Stimulated activated CD4-positive, alpha-beta T cell treated with anti-CD3 and anti-CD28 coated beads, Interleukin-4, amount 100 ng/mL, for 1 hour (primary cell): Measurements from ENCODE around the gene ZNF254.
"Not testable (repeated sequence)": the region's sequence is repeated elsewhere in the genome, so short reads cannot be mapped to it uniquely, and the experiment has no call there.

Source experiments
- DNase-seq: peaks from one replicate; pipeline ENCODE4 v3.0.0-alpha.2; 2020

ZNF254 gene

DNA sequence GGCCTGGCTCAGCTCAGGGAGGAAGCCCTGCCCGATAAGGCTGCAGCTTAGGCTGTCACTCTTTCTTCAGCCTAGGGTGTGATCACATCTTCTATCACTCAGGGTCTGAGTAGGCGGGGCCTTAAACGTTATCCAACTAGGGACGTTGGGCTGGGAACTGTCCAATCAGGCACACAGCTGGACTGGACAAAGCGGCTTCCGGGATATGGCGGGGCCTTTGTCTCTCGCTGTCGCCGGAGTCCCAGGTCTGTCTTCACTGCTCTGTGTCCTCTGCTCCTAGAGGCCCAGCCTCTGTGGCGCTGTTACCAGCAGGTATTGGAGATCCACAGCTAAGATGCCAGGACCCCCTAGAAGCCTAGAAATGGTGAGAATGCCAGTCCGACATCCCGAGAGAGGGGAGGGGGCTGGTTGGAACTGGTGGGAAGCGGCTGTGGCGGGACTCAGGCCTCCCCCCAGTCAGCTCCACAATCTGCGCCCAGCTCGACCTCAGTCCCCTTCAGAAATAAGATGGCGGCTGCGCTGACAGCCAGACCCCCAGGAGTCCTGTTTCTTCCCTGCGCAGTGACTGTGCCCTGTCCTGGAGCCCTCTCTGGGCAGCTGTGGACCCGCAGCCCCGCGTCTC, at the start of gene ZNF254:
Gene ZNF254, plus strand, starts transcription at position 214 of the 622 bp plus-strand sequence. Its CDS starts 121 bp downstream, at position 335.
- peak; percentile 65 for DNase-seq

DNA sequence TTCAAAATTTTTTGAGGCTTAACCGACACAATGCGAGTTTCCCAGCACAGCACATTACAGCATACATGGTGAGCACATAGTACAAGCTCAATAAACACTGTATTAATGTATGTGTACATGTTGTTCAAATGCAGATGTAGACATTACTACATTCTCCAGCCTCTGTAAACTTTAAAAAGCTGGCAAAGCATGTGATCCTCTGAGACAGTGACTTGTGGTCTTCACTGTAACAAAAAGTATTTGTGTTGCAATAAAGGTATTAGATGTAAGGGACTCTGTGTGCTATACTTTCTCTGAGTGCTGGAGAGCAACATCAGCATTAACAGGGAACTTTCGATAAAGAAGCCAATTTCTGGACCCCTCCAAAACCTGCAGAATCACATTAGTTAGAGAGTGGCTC, 46.4 kb upstream of the ZNF254 start:
- DNase-seq, result no peak

DNA sequence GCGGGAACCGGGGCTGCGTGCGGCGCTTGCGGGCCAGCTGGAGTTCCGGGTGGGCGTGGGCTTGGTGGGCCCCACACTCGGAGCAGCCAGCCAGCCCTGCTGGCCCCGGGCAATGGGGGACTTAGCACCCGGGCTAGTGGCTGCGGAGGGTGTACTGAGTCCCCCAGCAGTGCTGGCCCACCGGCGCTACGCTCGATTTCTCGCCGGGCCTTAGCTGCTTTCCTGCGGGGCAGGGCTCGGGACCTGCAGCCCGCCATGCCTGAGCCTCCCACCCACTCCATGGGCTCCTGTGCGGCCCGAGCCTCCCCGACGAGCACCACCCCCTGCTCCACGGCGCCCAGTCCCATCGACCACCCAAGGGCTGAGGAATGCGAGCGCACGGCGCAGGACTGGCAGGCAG, 45.7 kb upstream of the ZNF254 start:
- not testable (repeated sequence) for DNase-seq

DNA sequence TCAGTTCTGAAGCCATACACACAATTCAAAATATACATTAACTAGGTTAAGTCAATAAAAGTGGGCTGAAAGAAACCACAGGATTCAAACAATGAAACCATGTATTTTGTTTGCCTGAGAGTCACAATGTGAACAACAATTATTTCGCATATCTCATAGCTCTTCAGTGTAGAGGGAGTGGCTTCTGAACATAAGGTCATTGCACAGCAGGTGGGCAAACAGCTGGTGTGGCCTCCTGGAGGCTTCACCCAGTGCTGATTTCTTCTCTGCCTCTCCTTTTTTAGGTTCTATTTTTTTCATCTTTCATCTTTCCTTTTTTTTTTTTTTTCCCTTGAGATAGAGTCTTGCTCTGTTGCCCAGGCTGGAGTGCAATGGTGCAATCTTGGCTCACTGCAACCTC, 40.4 kb upstream of the ZNF254 start:
- no peak for DNase-seq

DNA sequence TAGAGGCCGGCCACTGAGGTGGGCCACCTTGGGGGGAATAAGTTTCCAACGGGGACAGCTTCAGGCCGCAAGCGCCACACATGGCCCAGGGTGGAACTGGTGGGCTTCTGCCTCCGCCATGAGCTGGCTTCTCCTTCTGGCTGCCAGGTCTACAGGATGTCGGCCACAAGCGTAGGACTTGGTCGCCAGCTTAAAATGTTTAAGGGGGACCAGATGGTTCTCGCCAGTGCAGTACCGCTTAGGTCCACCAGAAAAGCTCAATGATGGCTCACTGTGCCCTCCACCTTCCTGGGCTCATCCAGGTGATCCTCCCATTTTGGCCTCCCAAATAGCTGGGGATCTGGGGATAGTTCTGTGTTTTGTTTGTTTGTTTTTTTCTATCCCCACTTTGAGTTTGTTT, 38.7 kb upstream of the ZNF254 start:
- DNase-seq, result no peak

DNA sequence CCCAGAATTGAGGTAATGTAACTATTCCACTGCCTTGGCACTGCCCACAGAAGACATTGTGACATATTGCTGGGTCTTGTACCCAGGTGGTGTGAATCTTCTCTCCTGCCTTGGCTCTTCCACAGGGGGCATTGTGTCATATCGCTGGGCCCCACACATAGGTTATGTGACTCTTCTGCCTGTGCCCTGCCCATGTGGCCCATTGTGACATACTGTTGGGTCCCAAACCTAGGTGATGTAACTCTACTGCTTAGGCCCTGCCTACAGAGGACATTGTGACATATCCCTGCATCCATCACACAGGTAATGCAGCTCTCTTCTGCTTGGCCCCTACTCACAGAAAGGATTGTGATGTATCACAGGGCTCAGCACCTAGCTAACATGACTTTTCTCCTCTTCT, 37.5 kb upstream of the ZNF254 start:
- no peak for DNase-seq

DNA sequence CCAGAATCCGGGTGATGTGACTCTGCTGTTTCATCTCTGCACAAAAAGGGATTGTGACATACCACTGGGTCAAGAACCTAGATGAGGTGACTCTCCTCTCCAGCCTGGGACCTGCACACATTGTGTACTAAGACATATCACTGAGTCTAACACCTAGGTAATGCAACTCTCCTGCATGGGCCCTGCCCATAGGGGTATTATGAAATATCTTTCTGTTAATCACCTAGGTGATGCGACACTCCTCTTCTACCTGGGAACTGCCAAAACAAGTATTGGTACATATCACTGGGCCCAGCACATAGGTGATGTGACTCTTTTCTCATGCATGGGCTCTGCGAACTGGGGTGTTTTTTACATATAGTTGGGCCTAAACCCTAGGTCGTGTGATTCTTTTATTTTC, 35.5 kb upstream of the ZNF254 start:
- DNase-seq, result no peak

DNA sequence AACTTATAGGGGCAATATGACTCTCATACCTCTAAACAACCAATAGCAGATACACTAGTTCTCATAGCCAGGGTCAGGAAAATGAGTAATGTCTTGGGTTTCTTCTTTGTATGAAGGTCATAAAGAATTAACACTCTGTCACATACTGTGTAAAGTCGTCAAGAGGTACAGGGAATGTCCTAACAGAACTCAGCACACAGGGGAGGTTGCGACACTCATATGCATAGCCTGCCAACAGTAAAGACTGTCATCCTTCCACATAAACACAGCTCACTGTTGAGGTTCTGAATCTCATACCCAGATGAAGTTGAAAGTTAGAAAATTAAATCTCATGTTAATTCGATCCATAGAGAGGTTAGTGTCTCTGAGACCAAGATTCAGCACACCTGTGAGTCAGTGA, 34.2 kb upstream of the ZNF254 start:
- no peak for DNase-seq

DNA sequence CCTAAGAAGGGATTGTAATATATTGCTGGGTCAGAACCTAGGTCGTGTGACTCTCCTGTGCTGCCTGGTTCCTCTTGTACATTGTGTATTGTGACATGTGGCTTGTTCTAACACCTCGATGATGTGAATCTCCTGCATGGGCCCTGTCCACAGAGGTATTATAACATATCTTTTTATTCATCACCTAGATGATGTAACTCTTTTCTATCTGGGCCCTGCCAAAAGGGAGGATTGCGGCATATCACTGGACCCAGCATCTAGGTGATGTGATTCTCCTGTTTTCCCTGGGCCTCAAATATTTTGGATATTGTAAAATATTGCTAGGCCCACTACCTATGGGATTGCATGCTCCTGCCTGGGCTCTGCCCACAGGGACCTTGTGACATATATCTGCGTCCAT, 33.4 kb upstream of the ZNF254 start:
- no peak for DNase-seq

DNA sequence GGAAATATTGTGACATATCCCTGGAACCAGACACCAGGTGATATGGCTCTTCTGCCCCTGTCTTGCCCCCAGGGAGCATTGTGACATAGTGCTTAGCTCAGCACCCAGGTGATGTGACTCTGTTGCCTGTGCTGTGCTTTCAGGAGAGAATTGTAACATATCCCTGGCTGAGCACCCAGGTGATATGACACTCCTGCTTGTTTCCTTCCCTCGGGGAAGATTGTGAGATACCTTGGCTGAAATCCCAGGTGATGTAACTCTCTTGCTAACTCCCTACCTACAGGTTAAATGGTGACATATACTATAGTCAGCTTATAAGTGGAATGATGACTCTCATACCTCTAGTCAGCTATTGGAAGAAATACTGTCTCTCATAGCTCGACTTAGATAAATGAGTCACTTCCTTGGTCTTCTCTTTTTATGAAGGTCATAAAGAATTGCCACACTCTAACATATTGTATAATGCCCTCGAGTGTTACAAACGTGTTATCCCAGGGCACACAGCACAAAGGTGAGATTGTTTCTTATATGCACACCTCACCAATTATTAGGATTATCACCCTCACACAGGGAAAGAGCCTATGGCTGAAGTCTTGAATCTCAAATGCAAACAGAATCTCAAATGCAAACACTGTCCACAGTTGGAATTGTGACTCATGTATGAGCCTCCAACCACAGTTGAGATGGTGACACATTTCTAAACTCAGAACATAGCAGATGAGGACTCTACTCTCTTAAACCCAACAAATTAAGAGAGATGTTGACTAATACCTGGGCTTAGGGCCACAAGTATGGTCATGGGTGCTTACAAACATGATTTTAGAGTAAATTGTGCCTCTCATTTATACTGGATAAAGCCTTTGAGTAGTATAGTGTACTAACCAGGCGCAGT, 32.7 kb upstream of the ZNF254 start:
- no peak for DNase-seq

DNA sequence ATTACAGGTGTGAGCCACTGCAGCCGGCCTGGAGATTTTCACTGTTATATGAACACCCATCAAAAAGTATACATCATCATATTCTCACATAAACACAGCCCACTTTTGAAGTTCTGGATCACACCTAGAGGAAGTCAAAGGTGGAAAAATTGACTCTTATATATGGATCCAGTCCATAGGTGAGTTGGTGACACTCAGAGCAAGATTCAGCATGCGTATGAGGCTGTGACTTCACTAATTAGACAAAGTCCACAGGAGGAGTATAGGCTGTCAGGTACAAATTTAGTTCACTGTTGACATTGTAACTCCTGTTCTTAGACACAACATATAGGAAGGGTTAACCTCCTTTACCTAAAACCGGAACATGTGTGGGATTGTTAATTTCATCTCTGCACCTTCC, 31.4 kb upstream of the ZNF254 start:
- no peak for DNase-seq

DNA sequence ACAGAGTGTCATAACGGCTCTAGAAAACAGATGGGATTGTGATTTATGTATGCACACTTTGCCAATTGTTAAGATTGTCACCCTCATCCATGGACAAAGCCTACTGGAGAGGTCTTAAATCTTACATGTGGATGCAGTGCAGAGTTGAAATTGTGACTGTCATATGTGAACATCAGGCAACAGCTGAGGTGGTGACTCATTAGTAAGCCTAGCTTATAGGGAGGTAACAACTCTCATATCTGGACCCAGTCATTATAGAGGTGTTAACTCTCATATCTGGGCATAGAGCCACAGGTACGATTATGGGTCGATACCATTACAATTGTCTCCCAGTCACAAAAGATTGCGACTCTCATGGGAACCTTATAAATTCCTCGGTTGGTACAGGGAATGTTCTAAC, 29.8 kb upstream of the ZNF254 start:
- DNase-seq, result no peak

DNA sequence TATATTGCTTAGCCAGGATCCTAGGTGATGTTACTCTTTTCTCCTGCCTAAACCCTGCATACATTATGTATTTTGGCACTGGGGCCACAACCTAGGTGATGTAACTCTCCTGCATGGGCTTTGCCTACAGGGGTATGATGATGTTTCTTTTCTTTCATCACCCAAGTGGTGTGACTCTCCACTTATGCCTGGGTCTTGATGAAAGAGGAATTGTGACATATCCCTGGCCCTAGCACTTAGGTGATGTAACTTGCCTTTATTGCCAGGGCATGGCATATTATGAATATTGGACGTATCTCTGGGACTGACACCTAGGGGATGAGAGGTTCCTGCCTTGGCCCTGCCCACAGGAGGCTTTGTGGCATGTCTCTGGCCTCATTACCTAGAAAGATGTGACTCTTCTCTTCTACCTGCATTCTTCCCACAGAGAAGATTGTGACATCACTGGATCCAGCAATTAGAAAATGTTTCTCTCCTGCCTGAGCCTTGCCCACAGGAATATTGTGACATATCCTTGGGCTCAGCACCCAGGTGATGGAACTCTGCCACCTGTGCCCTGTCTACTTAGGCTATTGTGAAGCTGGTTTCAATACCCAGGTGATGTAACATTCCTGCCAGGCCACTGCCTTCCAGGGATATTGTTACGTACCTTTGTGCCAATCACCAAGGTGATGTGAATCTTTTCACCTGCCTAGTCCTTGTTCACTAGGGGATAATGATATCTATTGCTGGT, 27.3 kb upstream of the ZNF254 start:
- no peak for DNase-seq

DNA sequence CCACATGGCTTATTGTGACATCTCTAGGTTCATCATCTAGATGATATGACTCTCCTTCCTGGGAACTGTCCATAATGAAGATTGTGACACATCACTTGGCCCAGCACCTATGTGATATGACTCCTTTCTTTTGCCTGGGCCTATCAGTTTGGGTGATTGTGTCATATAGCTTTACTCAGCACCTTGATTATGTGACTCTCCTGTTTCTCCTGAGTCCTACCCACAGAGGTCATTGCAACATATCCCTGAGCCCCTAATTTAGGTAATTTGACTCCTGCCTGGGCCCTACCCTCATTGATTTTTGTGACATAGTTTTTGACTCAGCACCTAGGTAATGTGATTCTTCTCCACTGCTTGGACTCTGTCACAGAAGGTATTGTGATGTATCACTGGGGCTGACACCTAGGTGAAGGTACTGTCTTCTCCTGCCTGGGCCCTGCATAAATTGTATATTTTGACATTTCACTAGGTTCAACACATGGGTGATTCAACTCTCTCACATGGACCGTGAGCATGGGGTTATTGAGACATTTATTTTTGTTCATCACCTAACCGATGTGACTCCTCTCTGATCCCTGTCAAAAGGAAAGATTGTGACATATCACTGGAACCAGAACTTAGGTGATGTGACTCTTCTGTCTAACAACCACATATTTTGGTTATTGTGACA, 26.2 kb upstream of the ZNF254 start:
- DNase-seq, result no peak

DNA sequence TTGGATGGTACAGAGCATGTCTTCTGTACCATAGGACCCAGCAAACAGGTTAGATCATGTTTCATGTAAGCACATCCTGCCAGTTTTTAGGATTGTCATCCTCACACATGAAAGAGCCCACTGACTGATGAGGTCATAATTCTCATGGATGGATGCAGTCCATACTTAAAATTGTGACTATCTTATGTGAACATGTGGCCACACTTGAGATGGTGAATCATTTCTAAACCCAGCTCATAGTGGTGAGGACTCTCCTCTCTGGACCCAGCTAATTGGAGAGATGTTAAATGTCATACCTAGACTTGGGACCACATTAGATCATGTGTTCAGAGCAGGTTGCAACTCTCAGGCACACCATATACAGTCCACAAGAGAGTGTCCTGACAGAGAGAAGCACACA, 24.8 kb upstream of the ZNF254 start:
- no peak for DNase-seq

DNA sequence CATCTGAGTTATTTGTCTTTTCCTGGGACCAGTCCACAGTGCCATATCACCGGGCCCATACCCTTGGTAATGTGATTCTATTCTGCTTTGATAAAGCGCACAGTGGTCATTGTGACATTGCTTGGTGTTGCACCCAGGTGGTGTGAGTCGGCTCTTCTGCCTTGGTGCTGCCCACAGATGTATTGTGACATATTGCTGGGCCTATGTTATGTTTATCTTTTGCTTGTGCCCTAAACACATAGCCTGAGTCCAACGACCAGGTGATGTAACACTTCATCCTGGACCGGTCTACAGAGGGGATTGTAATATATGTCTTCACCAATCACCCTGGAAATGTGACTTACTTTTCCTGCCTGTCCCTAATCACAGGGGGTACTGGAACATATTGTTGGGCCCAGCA, 23.7 kb upstream of the ZNF254 start:
- DNase-seq, result no peak

DNA sequence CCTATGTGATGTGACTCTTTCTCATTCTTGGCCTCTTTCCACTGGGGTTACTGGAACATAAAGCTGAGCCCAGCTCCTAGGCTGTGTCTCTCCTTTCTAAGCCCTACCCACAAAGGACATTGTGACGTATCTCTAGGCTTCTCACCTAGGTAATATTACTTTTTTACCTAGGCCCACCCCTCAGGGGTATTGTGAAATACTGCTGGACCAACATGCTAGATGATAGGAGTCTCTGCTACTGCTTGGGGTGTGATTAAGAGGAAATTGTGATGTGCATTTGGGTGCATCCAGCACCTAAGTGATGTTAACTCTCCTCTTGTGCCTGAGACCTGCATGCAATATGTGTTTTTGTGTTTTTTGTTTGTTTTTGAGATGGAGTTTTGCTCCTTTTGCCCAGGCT, 22.8 kb upstream of the ZNF254 start:
- no peak for DNase-seq

DNA sequence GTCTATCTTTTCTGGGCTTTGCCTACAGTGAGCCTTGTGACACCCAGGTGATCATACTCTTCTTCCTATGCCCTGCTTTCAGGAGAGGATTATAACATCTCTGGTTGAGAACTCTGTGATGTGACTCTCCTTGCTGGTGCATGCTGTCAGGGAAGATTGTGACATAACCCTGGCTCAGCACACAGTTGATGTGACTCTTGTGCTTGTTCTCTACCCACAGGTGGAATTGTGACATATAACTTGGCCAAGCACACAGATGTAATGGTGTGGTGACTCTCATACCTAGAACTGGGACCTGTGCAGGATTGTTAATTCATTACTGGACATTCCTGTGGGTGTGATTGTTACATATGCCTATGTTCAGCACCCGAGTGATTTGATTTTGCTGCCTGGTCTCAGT, 21.7 kb upstream of the ZNF254 start:
- no peak for DNase-seq

DNA sequence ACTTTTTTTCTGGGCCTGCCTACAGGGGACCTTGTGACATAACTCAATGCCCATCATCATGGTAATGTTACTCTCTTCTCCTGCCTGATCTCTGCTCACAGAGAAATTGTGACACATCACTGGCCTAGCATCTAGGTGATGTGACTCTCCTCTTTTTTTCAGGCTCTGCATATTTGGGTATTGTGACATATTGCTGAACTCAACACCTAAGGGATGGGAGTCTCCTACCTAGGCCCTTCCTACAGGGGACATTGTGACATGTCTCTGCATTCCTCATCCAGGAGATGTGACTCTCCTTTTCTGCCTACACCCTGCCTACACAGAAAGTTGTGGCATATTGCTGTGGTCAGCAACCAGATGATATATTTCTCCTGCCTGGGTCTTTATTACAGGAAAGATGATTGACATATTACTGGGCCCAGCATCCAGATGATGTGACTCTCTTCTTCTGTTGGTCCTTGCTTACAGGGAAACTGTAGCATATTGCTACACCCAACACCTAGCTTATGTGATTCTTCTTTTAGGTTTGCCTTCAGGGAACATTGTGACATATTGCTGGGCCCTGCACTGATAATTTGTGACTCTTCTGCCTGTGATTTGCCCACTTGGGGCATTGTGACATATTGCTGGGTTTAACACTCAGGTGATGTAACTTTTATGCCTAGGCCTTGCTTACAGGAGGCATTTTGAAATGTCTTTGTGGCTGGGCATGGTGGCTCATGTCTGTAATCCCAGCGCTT, 21.0 kb upstream of the ZNF254 start:
- DNase-seq, result no peak

DNA sequence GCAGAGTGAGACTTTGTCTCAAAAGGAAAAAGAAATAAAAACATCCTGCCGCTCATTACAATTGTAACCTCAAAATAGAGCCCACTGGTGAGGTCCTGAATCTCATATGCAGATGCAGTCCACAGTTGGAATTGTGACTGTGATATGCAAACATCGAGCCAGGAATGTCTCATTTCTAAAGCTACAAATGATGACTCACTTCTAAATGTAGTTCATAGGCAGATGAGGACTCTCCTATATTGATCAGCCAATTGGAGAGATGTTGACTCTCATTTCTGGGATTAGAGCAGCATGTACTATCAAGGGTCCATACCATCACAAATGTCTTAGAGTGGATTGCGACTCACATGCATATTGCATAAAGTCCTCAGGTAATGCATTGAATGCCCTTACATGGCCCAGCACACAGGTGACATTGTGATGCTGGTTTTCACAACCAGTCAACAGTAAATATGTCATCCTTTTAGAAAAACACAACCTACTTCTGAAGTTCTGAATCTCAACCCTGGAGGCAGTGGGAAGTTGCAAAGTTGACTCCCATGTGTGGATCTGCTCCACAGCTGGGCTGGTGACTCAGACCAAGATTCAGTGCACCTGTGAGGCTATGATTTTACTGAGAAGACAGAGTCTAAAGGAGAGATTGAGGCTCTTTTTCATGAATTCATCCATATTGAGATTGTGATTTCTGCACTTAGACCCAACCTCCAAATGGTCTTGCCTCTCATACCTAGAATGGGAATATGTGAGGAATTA, 16.9 kb upstream of the ZNF254 start:
- no peak for DNase-seq

DNA sequence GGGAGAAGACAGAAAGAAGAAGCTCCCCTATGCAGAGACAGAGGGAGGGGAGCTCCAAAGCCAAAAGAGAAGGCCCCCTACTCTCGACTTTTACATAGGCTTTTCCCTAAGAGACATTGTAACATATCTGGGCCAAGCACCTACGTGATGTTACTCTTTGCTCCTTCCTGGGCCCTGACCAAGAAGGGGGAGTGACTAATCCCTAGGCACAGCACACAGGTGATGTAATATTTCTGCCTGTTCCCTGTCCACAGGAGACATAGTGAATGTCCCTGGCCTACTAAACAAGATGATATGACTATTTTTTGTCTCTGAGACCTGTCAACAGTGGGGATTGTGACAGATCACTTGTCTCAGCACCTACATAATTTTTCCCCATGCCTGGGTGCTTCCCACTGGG, 15.9 kb upstream of the ZNF254 start:
- DNase-seq, result no peak

DNA sequence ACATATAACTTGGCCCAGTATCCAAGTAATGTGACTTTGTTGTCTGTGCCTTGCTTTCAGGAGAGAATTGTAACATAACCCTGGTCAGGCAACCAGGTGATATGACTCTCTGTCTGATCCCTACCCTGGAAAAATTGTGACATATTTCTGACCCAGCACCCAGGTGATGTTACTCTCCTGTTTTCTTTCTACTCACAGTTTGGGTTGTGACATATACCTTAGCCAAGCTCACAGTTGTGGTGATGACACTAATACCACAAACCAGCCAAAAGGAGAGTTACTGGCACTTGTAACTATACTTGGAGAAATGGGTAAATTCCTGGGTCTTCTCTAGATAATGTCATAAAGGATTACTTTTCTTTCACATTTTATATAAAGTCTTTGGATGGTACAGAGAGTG, 14.3 kb upstream of the ZNF254 start:
- no peak for DNase-seq
